Smooth muscle cell (in vitro differentiated cells): ENCODE results near the gene ATF6. TPM values are rescaled to one million over a fixed set of nuclear protein-coding genes. Genes with fewer than 3 reads are reported as not detected.

ENCODE experiments used
- DNase-seq: peaks from one replicate; lab custom pipeline; 2025; ENCODE audit not compliant: unreplicated experiment; lab: John Stamatoyannopoulos, UW
- H2AFZ ChIP-seq: fragments of 200-600 bp; sonication (generic); 2 replicates; pipeline ENCODE4 v1.6.0; 2016; ENCODE audit warnings: antibody characterized with exemption, low read depth, mild to moderate bottlenecking
- H3F3A ChIP-seq: fragments of 200-600 bp; sonication (generic); 2 replicates; pipeline ENCODE4 v1.6.0; 2017; ENCODE audit warnings: antibody characterized with exemption, low read depth
- H3K27ac ChIP-seq: fragments of 200-600 bp; sonication (generic); 2 replicates; pipeline ENCODE4 v1.5.1; 2016; ENCODE audit warnings: low read depth, mild to moderate bottlenecking
- H3K27me3 ChIP-seq: fragments of 200-600 bp; sonication (generic); 2 replicates; pipeline ENCODE4 v1.6.1; 2016; ENCODE audit warnings: low read depth, mild to moderate bottlenecking
- H3K36me3 ChIP-seq: fragments of 200-600 bp; sonication (generic); 2 replicates; pipeline ENCODE4 v1.5.1; 2016; ENCODE audit warnings: low read depth
- H3K4me1 ChIP-seq: fragments of 200-600 bp; sonication (generic); 2 replicates; pipeline ENCODE4 v1.5.1; 2016; ENCODE audit warnings: low read depth
- H3K4me2 ChIP-seq: fragments of 200-600 bp; sonication (generic); 2 replicates; pipeline ENCODE4 v1.6.0; 2016; ENCODE audit warnings: mild to moderate bottlenecking
- H3K4me3 ChIP-seq: fragments of 200-600 bp; sonication (generic); 2 replicates; pipeline ENCODE4 v1.5.1; 2016; ENCODE audit warnings: mild to moderate bottlenecking
- H3K79me2 ChIP-seq: fragments of 200-600 bp; sonication (generic); 2 replicates; pipeline ENCODE4 v1.6.0; 2016; ENCODE audit warnings: low read depth, mild to moderate bottlenecking
- H3K9ac ChIP-seq: fragments of 200-600 bp; sonication (generic); 2 replicates; pipeline ENCODE4 v1.6.0; 2016; ENCODE audit warnings: low read depth
- H3K9me3 ChIP-seq: fragments of 200-600 bp; sonication (generic); replicated peaks from 2 replicates; pipeline ENCODE4 v1.5.1; 2016; ENCODE audit warnings: low read depth
- H4K20me1 ChIP-seq: fragments of 200-600 bp; sonication (generic); 2 replicates; pipeline ENCODE4 v1.6.0; 2016; ENCODE audit warnings: low read depth
- CTCF ChIP-seq: fragments of 200-600 bp; sonication (generic); IDR thresholded peaks from 2 replicates; pipeline ENCODE4 v1.5.1; 2017; ENCODE audit warnings: borderline replicate concordance, mild to moderate bottlenecking, antibody characterized with exemption; ENCODE audit not compliant: insufficient read depth, poor library complexity, severe bottlenecking
- WGBS: methylation state at CpG from one replicate; pipeline ENCODE4 v1.1.7; 2016; ENCODE audit warnings: low lambda C conversion rate; 5-methylcytosine and 5-hydroxymethylcytosine counted together
- polyA plus RNA-seq: library from polyadenylated mRNA; unstranded; fragments of >200 nt; fragmentation: Nextera tagmentation; extraction: Ambion mirVana; gene quantifications from 2 replicates; pipeline ENCODE4 v1.2.1, GENCODE V29; 2016
- total RNA-seq: library from RNA; depleted of rRNA; stranded (reverse); fragments of >200 nt; gene quantifications from 2 replicates; pipeline ENCODE4 v1.2.3, GENCODE V29; 2014

Gene ATF6
- total and polyA plus RNA-seq, 2 experiments from 2014 or later, result 7.8 to 22.9 TPM

- H4K20me1 ChIP-seq, result no peaks in the 10 kb centered on the region
- H3K4me2 ChIP-seq, result no peak overlapping the region
- H3K27ac ChIP-seq, result no peak overlapping the region
- H3K9ac ChIP-seq, result no peak overlapping the region
- WGBS, result 99% methylated on average over 11 of the region's 11 CpGs
- no peaks in the 10 kb centered on the region for H3K27me3 ChIP-seq
- H3K79me2 ChIP-seq, result no peaks in the 10 kb centered on the region
- H2AFZ ChIP-seq, result no peak overlapping the region
- H3K4me3 ChIP-seq, result no peak overlapping the region
- peaks cover 5% of the 10 kb centered on the region for H3K4me1 ChIP-seq
- TF ChIP-seq CTCF, result no peak
- no peaks in the 10 kb centered on the region for H3K36me3 ChIP-seq
- DNase-seq, result no peak
- H3K9me3 ChIP-seq, result no peaks in the 10 kb centered on the region
- no peaks in the 10 kb centered on the region for H3F3A ChIP-seq
Measured at GRCh38 chr1:162000053-162000420, 233.9 kb downstream of the ATF6 start.

GRCh38 chr1:162003061-162003829, 237.1 kb downstream of the ATF6 start:
- no peaks in the 10 kb centered on the region for H3K79me2 ChIP-seq
- H3K4me2 ChIP-seq, result peak overlapping the region; percentile 79
- peaks cover 5% of the 10 kb centered on the region for H3K4me1 ChIP-seq
- peak; percentile 25 for DNase-seq
- no peak overlapping the region for H2AFZ ChIP-seq
- H3K4me3 ChIP-seq, result no peak overlapping the region
- no peaks in the 10 kb centered on the region for H3F3A ChIP-seq
- H3K36me3 ChIP-seq, result no peaks in the 10 kb centered on the region
- H3K27me3 ChIP-seq, result no peaks in the 10 kb centered on the region
- H4K20me1 ChIP-seq, result no peaks in the 10 kb centered on the region
- TF ChIP-seq CTCF, result no peak
- 21% methylated on average over 15 of the region's 15 CpGs for WGBS
- H3K9me3 ChIP-seq, result no peaks in the 10 kb centered on the region
- peak overlapping the region; percentile 67 for H3K9ac ChIP-seq
- peak overlapping the region; percentile 95 for H3K27ac ChIP-seq

GRCh38 chr1:162003830-162004215, 237.7 kb downstream of the ATF6 start:
- H3K79me2 ChIP-seq, result no peaks in the 10 kb centered on the region
- H3K9ac ChIP-seq, result peak overlapping the region; percentile 67
- H3K4me1 ChIP-seq, result peaks cover 5% of the 10 kb centered on the region
- no peaks in the 10 kb centered on the region for H3F3A ChIP-seq
- H3K27me3 ChIP-seq, result no peaks in the 10 kb centered on the region
- no peak for TF ChIP-seq CTCF
- H3K27ac ChIP-seq, result peak overlapping the region; percentile 95
- H3K4me2 ChIP-seq, result peak overlapping the region; percentile 79
- no peaks in the 10 kb centered on the region for H4K20me1 ChIP-seq
- no peak overlapping the region for H2AFZ ChIP-seq
- H3K4me3 ChIP-seq, result no peak overlapping the region
- no peaks in the 10 kb centered on the region for H3K9me3 ChIP-seq
- H3K36me3 ChIP-seq, result no peaks in the 10 kb centered on the region
- WGBS, result 7% methylated on average over 5 of the region's 5 CpGs
- DNase-seq, result no peak

GRCh38 chr1:162004441-162004950, 238.4 kb downstream of the ATF6 start:
- no peak for TF ChIP-seq CTCF
- H3K27me3 ChIP-seq, result no peaks in the 10 kb centered on the region
- H3F3A ChIP-seq, result no peaks in the 10 kb centered on the region
- 75% methylated on average over 3 of the region's 3 CpGs for WGBS
- H3K79me2 ChIP-seq, result no peaks in the 10 kb centered on the region
- no peak for DNase-seq
- no peaks in the 10 kb centered on the region for H3K9me3 ChIP-seq
- H2AFZ ChIP-seq, result no peak overlapping the region
- H3K9ac ChIP-seq, result no peak overlapping the region
- peak overlapping the region; percentile 33 for H3K4me2 ChIP-seq
- H3K4me1 ChIP-seq, result peaks cover 5% of the 10 kb centered on the region
- no peaks in the 10 kb centered on the region for H3K36me3 ChIP-seq
- no peak overlapping the region for H3K4me3 ChIP-seq
- no peaks in the 10 kb centered on the region for H4K20me1 ChIP-seq
- H3K27ac ChIP-seq, result peak overlapping the region; percentile 95
